ENCODE measurements around the gene HOXB5. TPM values are rescaled to one million over a fixed set of nuclear protein-coding genes. Genes with fewer than 3 reads are reported as not detected.

HOXB5 gene
- total RNA-seq, 1 experiment from 2014 or later, result not detected

DNA sequence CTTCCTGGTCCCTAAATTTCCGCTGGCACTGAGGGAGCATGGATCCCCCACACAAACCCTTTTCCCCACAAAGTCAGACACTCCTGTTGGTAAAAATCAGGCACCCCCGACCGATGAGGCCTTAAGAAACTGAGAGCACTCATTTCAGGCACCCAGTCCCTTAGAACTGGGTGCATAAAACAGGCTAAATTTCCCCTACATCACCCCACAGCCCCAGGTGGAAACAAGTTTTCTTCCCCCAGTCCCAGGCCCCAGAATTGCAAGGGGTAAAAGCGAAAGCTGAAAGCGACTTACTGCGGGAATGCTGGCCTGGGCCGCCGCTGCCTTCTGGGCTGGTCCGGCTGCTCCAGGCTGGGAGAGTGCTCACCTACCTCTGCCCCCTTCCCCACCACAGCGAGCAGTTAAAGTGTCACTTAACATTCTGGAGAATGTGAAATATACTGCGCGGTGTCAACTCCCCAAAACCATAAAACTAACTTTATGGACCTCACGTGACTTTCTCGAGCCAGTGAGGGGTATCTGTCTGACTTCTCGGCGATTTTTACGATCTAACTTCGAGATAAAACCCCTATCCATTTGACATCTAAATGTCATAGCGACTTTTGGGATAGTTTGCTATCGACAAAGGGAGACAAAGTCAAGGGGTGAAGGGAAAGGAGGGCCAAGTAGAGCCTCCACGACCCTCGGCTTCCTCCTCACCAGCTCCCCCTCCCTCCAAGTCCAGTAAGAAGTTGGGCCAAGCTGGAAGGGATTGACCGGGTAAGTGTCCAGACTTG, 3.6 kb downstream of the HOXB5 start, which contains the start of gene HOXB3:
TSS of gene HOXB3 (minus strand) at position 411 of the 776 bp plus-strand sequence. CDS start 37,767 bp downstream, outside the sequence.
- Mint-ChIP-seq H3K4me3 (0 out of 5 replicates have a peak within 1 kb of the TSS, but pooled peaks of 1 of the 2 experiments have one; percentile 35), H3K27ac (no peak within 1 kb of the TSS), H3K4me1 (peaks cover 11 to 26% of the 10 kb centered on the region in 2 experiments), H3K27me3 (ENCODE audit: low read depth) (peaks cover 100% of the 10 kb centered on the region), H3K9me3 (peaks cover 6 to 7% of the 10 kb centered on the region in 2 experiments; a peak in 3 of 5 replicates), H3K36me3 (ENCODE audit: insufficient read depth in 1 of 3, low read depth in 3 of 3) (no peaks in the 10 kb centered on the region)
- no peak within 1 kb of the TSS for H3K4me2 ChIP-seq (ENCODE audit: insufficient read depth, insufficient read length, low read length)
- H3K27ac ChIP-seq (ENCODE audit: insufficient read length, low read depth, low read length), result no peak within 1 kb of the TSS
- H2BK120ac ChIP-seq (ENCODE audit: low read depth, low read length, poor library complexity, severe bottlenecking), result no peak within 1 kb of the TSS
- H2BK5ac ChIP-seq (ENCODE audit: insufficient read length, low read length), result no peak within 1 kb of the TSS
- H2BK15ac ChIP-seq (ENCODE audit: low read depth, low read length), result no peak within 1 kb of the TSS
- H2AFZ ChIP-seq (ENCODE audit: low read length), result no peak within 1 kb of the TSS
- peaks cover 99% of the 10 kb centered on the region for H3K27me3 ChIP-seq (ENCODE audit: insufficient read depth, low read length)
- no peak within 1 kb of the TSS for H4K8ac ChIP-seq (replicated peaks; ENCODE audit: insufficient read length, low read depth, low read length)
- H3K79me1 ChIP-seq (ENCODE audit: insufficient read depth, low read depth, low read length, poor library complexity, severe bottlenecking), result no peaks in the 10 kb centered on the region
- no CpG with 5 or more reads among the region's 23 CpGs for WGBS (ENCODE audit: extremely low coverage, insufficient read length, low lambda C conversion rate)
- peaks cover 3% of the 10 kb centered on the region for H3K23me2 ChIP-seq (ENCODE audit: insufficient read length, low read depth, low read length, poor library complexity, severe bottlenecking)
- no peak within 1 kb of the TSS for H3K23ac ChIP-seq (ENCODE audit: insufficient read length, low read depth, low read length)
- no peaks in the 10 kb centered on the region for H3K9me3 ChIP-seq (ENCODE audit: control insufficient read depth, low read depth, low read length)
- TF ChIP-seq, protein P1, sequence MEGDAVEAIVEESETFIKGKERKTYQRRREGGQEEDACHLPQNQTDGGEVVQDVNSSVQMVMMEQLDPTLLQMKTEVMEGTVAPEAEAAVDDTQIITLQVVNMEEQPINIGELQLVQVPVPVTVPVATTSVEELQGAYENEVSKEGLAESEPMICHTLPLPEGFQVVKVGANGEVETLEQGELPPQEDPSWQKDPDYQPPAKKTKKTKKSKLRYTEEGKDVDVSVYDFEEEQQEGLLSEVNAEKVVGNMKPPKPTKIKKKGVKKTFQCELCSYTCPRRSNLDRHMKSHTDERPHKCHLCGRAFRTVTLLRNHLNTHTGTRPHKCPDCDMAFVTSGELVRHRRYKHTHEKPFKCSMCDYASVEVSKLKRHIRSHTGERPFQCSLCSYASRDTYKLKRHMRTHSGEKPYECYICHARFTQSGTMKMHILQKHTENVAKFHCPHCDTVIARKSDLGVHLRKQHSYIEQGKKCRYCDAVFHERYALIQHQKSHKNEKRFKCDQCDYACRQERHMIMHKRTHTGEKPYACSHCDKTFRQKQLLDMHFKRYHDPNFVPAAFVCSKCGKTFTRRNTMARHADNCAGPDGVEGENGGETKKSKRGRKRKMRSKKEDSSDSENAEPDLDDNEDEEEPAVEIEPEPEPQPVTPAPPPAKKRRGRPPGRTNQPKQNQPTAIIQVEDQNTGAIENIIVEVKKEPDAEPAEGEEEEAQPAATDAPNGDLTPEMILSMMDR (conservative IDR thresholded peaks at IDR 0.05), result no peak
- H4K5ac ChIP-seq (ENCODE audit: insufficient read length, low read depth, low read length), result no peak within 1 kb of the TSS
- H4K91ac ChIP-seq (ENCODE audit: insufficient read length, low read depth, low read length), result no peak within 1 kb of the TSS
- no peak within 1 kb of the TSS for H2AK5ac ChIP-seq (ENCODE audit: insufficient read length, low read length)
- no peak within 1 kb of the TSS for H3K56ac ChIP-seq (ENCODE audit: insufficient read length, low read depth, low read length)
- no peak within 1 kb of the TSS for H3K14ac ChIP-seq (ENCODE audit: insufficient read depth, low read length)
- H2BK20ac ChIP-seq (ENCODE audit: low read depth, low read length, poor library complexity, severe bottlenecking), result no peak within 1 kb of the TSS
- no peaks in the 10 kb centered on the region for H3K4me1 ChIP-seq (ENCODE audit: insufficient read depth, low read length)
- H3T11ph ChIP-seq (ENCODE audit: low read length), result no peak within 1 kb of the TSS
- H4K20me1 ChIP-seq (ENCODE audit: control insufficient read depth, insufficient read depth, insufficient read length), result no peaks in the 10 kb centered on the region
- no peak within 1 kb of the TSS for H3K9ac ChIP-seq (ENCODE audit: extremely low read depth, insufficient read length, low read length)
- H3K18ac ChIP-seq (ENCODE audit: insufficient read length, low read depth, low read length), result no peak within 1 kb of the TSS
- no peak within 1 kb of the TSS for H2BK12ac ChIP-seq (ENCODE audit: insufficient read length, low read depth, low read length)
- DNase-seq, result no peak
- no peaks in the 10 kb centered on the region for H3K79me2 ChIP-seq (ENCODE audit: insufficient read depth, low read length)
- H3K4ac ChIP-seq (ENCODE audit: low read depth, low read length), result no peak within 1 kb of the TSS
